ENCODE results near the gene KCNE1. TPM values are rescaled to one million over a fixed set of nuclear protein-coding genes. Genes with fewer than 3 reads are reported as not detected.

The KCNE1 gene
- total RNA-seq, 3 donors from 2014 or later (not counting 1 experiment from before 2014, with no cell fraction given), result 0.52 to 3.3 (median 1.6) TPM

DNA sequence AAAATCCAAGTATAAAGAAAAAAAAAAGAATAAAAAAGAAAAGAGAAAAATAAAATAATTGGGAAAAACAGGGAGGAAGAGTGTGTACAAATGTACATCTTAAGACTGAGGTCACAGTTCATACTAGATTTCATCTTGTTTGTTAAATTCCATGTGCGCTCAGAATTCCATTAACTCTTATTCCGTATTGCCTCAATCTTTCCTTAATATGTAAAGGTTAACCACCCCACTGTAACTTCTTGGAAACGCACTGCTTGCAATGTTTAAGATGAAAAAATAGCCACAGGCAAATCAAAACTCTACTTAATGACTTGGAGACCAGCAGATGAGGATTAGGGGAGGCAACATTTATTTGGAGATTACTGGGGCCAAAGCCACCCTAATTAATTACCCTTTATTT, 23.9 kb upstream of the KCNE1 start:
- Mint-ChIP-seq H3K36me3 (no peaks in the 10 kb centered on the region), H3K27ac (no peak overlapping the region), H3K9me3 (no peaks in the 10 kb centered on the region), H3K27me3 (ENCODE audit: low read depth in 2 of 2) (peaks cover 0 to 5% of the 10 kb centered on the region in 2 donors), H3K4me1 (peaks cover 26 to 37% of the 10 kb centered on the region in 2 donors), H3K4me3 (no peak overlapping the region)
- ATAC-seq (no peak), DNase-seq (no peak)
- Histone ChIP-seq H3K9me3 (ENCODE audit: control insufficient read depth, insufficient read depth, low read length) (no peaks in the 10 kb centered on the region), H3K27ac (ENCODE audit: low read length) (no peak overlapping the region), H3K4me3 (ENCODE audit: low read length) (no peak overlapping the region), H3K4me1 (ENCODE audit: control insufficient read depth, insufficient read depth, low read length) (peaks cover 16% of the 10 kb centered on the region), H3K27me3 (ENCODE audit: control insufficient read depth, insufficient read depth, low read length) (no peaks in the 10 kb centered on the region), H3K36me3 (ENCODE audit: control insufficient read depth, insufficient read depth, low read length) (no peaks in the 10 kb centered on the region)
- intact Hi-C loops (cut with micrococcal nuclease), result no loop called here
- WGBS (ENCODE audit: insufficient coverage), result 100% methylated on average over 3 of the region's 3 CpGs
- TF ChIP-seq, protein P1, sequence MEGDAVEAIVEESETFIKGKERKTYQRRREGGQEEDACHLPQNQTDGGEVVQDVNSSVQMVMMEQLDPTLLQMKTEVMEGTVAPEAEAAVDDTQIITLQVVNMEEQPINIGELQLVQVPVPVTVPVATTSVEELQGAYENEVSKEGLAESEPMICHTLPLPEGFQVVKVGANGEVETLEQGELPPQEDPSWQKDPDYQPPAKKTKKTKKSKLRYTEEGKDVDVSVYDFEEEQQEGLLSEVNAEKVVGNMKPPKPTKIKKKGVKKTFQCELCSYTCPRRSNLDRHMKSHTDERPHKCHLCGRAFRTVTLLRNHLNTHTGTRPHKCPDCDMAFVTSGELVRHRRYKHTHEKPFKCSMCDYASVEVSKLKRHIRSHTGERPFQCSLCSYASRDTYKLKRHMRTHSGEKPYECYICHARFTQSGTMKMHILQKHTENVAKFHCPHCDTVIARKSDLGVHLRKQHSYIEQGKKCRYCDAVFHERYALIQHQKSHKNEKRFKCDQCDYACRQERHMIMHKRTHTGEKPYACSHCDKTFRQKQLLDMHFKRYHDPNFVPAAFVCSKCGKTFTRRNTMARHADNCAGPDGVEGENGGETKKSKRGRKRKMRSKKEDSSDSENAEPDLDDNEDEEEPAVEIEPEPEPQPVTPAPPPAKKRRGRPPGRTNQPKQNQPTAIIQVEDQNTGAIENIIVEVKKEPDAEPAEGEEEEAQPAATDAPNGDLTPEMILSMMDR (IDR thresholded peaks at IDR 0.05), result no peak

DNA sequence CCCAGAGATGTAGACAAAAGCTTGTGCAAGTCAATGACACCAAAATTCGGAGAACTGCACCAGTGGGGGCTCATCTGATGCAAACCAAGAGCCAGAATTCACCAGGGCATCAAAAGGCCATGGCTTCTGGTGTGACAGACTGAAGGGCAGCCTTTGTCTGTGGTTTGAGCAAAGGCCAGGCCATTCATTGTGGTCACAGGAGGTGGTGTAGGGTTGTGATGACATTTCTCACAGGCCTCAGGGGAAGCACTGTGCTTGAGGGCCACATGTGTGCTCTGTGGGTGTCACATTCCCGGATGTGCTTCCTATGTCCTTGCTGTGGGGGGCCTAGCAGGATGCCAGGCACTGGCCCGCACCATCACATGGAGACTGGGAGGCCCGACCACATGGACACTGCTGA, 22.5 kb upstream of the KCNE1 start:
- Mint-ChIP-seq H3K27ac (peak overlapping the region; percentile 76 to 83), H3K4me3 (peak overlapping the region; percentile 77)
- H3K27me3 ChIP-seq (ENCODE audit: control insufficient read depth, insufficient read depth, low read length), result no peaks in the 10 kb centered on the region

DNA sequence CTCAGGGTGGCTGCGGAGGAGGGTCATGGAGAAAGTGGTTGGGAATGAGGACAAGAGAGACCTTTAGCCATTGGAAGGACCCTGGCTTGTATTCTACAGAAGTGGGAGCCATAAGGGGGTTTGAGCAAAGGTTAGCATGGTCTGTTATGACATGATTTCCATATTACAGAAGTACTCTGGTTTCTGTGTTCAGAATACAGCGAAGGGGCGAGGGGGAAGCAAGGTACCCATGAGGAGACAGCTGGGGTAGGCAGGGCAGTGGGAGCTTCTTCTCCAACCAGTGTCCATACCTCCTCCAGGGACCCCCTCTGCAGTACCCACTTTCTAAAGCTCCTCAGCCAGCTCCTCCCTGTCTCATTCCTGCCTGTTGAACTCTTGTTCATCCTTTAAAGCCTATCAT, 21.9 kb upstream of the KCNE1 start:
- WGBS (ENCODE audit: insufficient coverage), result 95% methylated on average over 3 of the region's 3 CpGs
- Histone ChIP-seq H3K9me3 (ENCODE audit: control insufficient read depth, insufficient read depth, low read length) (no peaks in the 10 kb centered on the region), H3K27me3 (ENCODE audit: control insufficient read depth, insufficient read depth, low read length) (no peaks in the 10 kb centered on the region), H3K4me1 (ENCODE audit: control insufficient read depth, insufficient read depth, low read length) (peaks cover 16% of the 10 kb centered on the region), H3K27ac (ENCODE audit: low read length) (no peak overlapping the region), H3K36me3 (ENCODE audit: control insufficient read depth, insufficient read depth, low read length) (no peaks in the 10 kb centered on the region), H3K4me3 (ENCODE audit: low read length) (no peak overlapping the region)
- H3K36me3 Mint-ChIP-seq, result no peaks in the 10 kb centered on the region
- TF ChIP-seq, protein P1 (IDR thresholded peaks at IDR 0.05), result no peak
- ATAC-seq (no peak), DNase-seq (no peak)
- intact Hi-C loops (cut with micrococcal nuclease), result no loop called here
- no peaks in the 10 kb centered on the region for H3K9me3 Mint-ChIP-seq
- H3K27ac Mint-ChIP-seq, result peak overlapping the region; percentile 76 to 83
- H3K4me1 Mint-ChIP-seq, result peaks cover 32 to 37% of the 10 kb centered on the region in 2 donors
- no peak overlapping the region for H3K4me3 Mint-ChIP-seq
- peaks cover 0 to 5% of the 10 kb centered on the region in 2 donors for H3K27me3 Mint-ChIP-seq (ENCODE audit: low read depth in 2 of 2)

More for the DNA sequence above, 22.5 kb upstream of the KCNE1 start:
- no peak overlapping the region for H3K4me3 ChIP-seq (ENCODE audit: low read length)
- H3K27ac ChIP-seq (ENCODE audit: low read length), result no peak overlapping the region
- ATAC-seq, result peak; percentile 67 to 91 (median 76)
- Mint-ChIP-seq H3K9me3 (no peaks in the 10 kb centered on the region), H3K27me3 (ENCODE audit: low read depth in 2 of 2) (peaks cover 0 to 5% of the 10 kb centered on the region in 2 donors), H3K36me3 (no peaks in the 10 kb centered on the region), H3K4me1 (peaks cover 32 to 37% of the 10 kb centered on the region in 2 donors)
- DNase-seq, result peak in 1 of 2 donors; percentile 6
- intact Hi-C loops (cut with micrococcal nuclease), result no loop called here
- WGBS (ENCODE audit: insufficient coverage), result 28% methylated on average over 4 of the region's 4 CpGs
- TF ChIP-seq, protein P1 (IDR thresholded peaks at IDR 0.05), result no peak
- no peaks in the 10 kb centered on the region for H3K9me3 ChIP-seq (ENCODE audit: control insufficient read depth, insufficient read depth, low read length)
- H3K4me1 ChIP-seq (ENCODE audit: control insufficient read depth, insufficient read depth, low read length), result peaks cover 16% of the 10 kb centered on the region
- H3K36me3 ChIP-seq (ENCODE audit: control insufficient read depth, insufficient read depth, low read length), result no peaks in the 10 kb centered on the region

DNA sequence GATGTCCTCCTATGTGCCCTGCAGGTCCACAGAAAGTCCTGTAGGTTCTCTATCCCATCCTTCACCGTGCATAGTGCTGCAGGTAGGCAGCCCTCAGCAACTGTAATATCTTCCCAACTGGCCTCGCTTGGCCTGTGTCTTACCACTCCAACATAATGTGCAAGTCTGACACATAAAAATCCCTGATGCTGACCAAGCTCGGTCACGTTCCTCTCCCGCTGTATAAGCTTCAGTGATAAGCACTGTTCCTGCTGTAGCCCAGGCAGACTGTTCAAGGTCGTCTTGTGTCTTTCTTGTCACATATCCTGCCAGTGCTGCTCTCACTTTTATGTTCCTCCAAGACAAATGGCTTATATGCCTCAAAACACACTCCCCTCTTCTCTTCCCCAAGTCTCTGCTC, 19.4 kb upstream of the KCNE1 start:
- TF ChIP-seq, protein P1 (IDR thresholded peaks at IDR 0.05), result no peak
- intact Hi-C loops (cut with micrococcal nuclease), result no loop called here
- Mint-ChIP-seq H3K27me3 (ENCODE audit: low read depth in 2 of 2) (peaks cover 0 to 5% of the 10 kb centered on the region in 2 donors), H3K9me3 (no peaks in the 10 kb centered on the region), H3K27ac (no peak overlapping the region), H3K4me1 (peaks cover 35 to 40% of the 10 kb centered on the region in 2 donors), H3K36me3 (no peaks in the 10 kb centered on the region), H3K4me3 (no peak overlapping the region)
- H3K4me1 ChIP-seq (ENCODE audit: control insufficient read depth, insufficient read depth, low read length), result peaks cover 23% of the 10 kb centered on the region
- H3K36me3 ChIP-seq (ENCODE audit: control insufficient read depth, insufficient read depth, low read length), result no peaks in the 10 kb centered on the region
- no peaks in the 10 kb centered on the region for H3K27me3 ChIP-seq (ENCODE audit: control insufficient read depth, insufficient read depth, low read length)
- H3K27ac ChIP-seq (ENCODE audit: low read length), result no peak overlapping the region
- DNase-seq (no peak), ATAC-seq (no peak)
- H3K9me3 ChIP-seq (ENCODE audit: control insufficient read depth, insufficient read depth, low read length), result no peaks in the 10 kb centered on the region
- WGBS (ENCODE audit: insufficient coverage), result 91% methylated on average over 6 of the region's 6 CpGs
- H3K4me3 ChIP-seq (ENCODE audit: low read length), result no peak overlapping the region

Data from natural killer cell (primary cell).